ENCODE measurements around the gene PIGBOS1. TPM values are rescaled to one million over a fixed set of nuclear protein-coding genes. Genes with fewer than 3 reads are reported as not detected.

Gene PIGBOS1
- total RNA-seq, 2 experiments from 2014 or later: 10.5 to 13.2 TPM

DNA sequence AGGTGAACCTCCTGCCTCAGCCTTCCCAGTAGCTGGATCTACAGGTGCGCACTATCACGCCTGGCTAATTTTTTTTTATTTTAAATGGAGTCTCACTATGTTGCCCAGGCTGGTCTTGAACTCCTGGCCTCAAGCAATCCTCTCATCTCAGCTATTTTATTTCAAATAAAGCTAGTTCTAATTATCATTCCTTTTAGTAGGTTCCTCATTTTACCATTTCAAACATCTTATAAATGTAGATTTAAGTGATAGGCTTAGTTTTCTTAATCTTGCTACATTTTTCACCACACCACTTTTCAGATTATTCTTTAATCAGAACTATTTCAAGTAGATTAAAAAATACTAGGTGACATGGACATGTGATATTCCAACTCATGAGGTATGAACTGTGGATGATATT is 30.4 kb upstream of the PIGBOS1 start:
- intact Hi-C loops (cut with micrococcal nuclease): no loop called here
- peaks cover 19% of the 10 kb centered on the region for H3K36me3 Mint-ChIP-seq (ENCODE audit: low read depth)
- H3K4me3 Mint-ChIP-seq: no peak overlapping the region
- H3K9me3 Mint-ChIP-seq: no peaks in the 10 kb centered on the region
- ATAC-seq (no peak), DNase-seq (no peak)
- H3K27me3 Mint-ChIP-seq: no peaks in the 10 kb centered on the region
- TF ChIP-seq, protein P1, sequence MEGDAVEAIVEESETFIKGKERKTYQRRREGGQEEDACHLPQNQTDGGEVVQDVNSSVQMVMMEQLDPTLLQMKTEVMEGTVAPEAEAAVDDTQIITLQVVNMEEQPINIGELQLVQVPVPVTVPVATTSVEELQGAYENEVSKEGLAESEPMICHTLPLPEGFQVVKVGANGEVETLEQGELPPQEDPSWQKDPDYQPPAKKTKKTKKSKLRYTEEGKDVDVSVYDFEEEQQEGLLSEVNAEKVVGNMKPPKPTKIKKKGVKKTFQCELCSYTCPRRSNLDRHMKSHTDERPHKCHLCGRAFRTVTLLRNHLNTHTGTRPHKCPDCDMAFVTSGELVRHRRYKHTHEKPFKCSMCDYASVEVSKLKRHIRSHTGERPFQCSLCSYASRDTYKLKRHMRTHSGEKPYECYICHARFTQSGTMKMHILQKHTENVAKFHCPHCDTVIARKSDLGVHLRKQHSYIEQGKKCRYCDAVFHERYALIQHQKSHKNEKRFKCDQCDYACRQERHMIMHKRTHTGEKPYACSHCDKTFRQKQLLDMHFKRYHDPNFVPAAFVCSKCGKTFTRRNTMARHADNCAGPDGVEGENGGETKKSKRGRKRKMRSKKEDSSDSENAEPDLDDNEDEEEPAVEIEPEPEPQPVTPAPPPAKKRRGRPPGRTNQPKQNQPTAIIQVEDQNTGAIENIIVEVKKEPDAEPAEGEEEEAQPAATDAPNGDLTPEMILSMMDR (IDR thresholded peaks at IDR 0.05): no peak
- ChIA-PET CTCF (no interaction called here), POLR2A (no interaction called here)
- no peak overlapping the region for H3K27ac Mint-ChIP-seq
- no peaks in the 10 kb centered on the region for H3K4me1 Mint-ChIP-seq (ENCODE audit: low read depth)

DNA sequence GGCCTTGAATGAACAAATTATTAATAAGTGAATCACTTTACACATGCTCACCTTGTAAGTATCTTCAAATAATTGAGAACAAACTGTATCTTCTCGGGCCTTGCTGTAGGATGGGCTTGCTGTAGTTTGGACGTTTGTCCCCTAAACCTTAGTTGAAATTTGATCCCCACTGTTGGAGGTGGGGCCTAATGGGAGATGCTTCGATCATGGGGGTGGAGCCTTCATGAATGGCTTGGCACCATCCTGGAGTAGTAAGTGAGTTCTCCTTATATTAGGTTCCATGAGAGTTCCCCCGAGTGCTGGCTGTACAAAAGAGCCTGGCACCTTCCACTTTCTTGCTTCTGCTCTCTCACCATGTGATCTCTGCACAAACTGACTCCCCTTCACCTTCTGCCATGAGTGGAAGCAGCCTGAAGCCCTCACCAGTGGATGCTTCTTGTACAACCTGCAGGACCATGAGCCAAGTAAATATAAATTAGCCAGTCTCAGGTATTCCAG is 29.4 kb upstream of the PIGBOS1 start:
- DNase-seq (no peak), ATAC-seq (no peak)
- H3K9me3 Mint-ChIP-seq: no peaks in the 10 kb centered on the region
- H3K4me3 Mint-ChIP-seq: no peak overlapping the region
- TF ChIP-seq, protein P1 (IDR thresholded peaks at IDR 0.05): no peak
- no peaks in the 10 kb centered on the region for H3K27me3 Mint-ChIP-seq
- ChIA-PET POLR2A (no interaction called here), CTCF (no interaction called here)
- no peak overlapping the region for H3K27ac Mint-ChIP-seq
- no peaks in the 10 kb centered on the region for H3K4me1 Mint-ChIP-seq (ENCODE audit: low read depth)
- intact Hi-C loops (cut with micrococcal nuclease): no loop called here
- H3K36me3 Mint-ChIP-seq (ENCODE audit: low read depth): peaks cover 26% of the 10 kb centered on the region

DNA sequence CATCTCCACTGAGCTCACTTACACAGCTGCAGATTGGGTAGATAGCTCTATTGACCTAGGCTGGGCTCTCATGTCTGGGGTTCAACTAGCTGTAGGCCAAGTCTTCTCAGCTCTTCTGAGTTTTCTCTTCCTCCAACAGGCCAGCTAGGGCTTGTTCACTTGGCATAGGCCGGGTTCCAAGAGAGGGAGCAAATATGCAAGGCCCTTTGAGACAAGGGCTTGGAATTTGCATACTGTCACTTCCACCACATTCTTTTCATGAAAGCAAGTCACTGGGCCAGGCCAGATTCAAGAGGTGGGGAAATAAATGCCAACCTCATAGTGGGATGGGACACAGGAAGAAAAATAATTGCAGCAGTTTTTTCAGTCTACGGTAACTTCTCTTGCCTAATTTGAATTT is 25.3 kb upstream of the PIGBOS1 start:
- intact Hi-C loops (cut with micrococcal nuclease): no loop called here
- ATAC-seq (no peak), DNase-seq (no peak)
- Mint-ChIP-seq H3K4me3 (no peak overlapping the region), H3K9me3 (no peaks in the 10 kb centered on the region), H3K36me3 (ENCODE audit: low read depth) (peaks cover 28% of the 10 kb centered on the region), H3K27me3 (no peaks in the 10 kb centered on the region), H3K4me1 (ENCODE audit: low read depth) (no peaks in the 10 kb centered on the region), H3K27ac (no peak overlapping the region)
- TF ChIP-seq, protein P1 (IDR thresholded peaks at IDR 0.05): no peak
- ChIA-PET CTCF (interaction anchor here (0.8 kb wide), 1 partner anchor 90 kb away, joined by 3 read pairs; no protein-coding TSS in a partner anchor), POLR2A (no interaction called here)

DNA sequence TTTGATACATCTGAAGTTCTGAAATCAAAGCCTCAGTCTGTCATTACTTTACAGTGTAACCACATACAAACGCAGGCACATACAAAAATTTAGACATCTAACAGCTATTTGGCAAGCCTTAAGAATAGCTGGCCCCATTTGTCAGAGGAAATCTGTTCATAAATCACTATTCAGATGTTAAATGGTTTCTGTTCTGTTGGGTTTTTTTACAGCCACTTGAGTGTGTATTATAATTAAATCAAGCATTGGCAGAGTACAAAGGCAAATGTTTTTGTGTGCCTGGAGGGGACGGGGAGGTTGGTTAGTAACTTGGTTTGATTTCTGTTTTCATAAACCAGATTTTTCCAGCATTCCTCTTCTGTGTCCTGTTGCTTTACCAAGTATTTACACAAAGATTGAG is 24.2 kb upstream of the PIGBOS1 start:
- ChIA-PET POLR2A (no interaction called here), CTCF (no interaction called here)
- H3K4me1 Mint-ChIP-seq (ENCODE audit: low read depth): no peaks in the 10 kb centered on the region
- intact Hi-C loops (cut with micrococcal nuclease): no loop called here
- no peak for DNase-seq
- ATAC-seq: no peak
- no peak overlapping the region for H3K27ac Mint-ChIP-seq
- H3K4me3 Mint-ChIP-seq: no peak overlapping the region
- TF ChIP-seq, protein P1 (IDR thresholded peaks at IDR 0.05): no peak
- H3K9me3 Mint-ChIP-seq: no peaks in the 10 kb centered on the region
- H3K36me3 Mint-ChIP-seq (ENCODE audit: low read depth): peaks cover 25% of the 10 kb centered on the region
- H3K27me3 Mint-ChIP-seq: no peaks in the 10 kb centered on the region

DNA sequence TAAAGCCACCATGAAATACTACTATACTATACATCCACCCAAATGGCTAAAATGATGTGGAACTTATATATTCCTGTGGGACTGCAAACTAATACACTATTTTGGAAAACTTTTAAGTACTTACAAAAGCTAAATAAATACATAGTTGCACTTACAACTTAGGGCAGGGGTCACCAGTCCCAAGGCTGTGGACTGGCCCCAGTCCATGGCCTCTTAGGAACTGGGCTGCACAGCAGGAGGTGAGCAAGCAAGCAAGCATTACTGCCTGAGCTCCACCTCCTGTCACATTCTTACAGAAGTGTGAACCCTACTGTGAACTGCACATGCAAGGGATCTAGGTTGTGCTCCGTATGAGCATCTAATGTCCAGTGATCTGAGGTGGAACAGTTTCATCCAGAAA is 18.2 kb upstream of the PIGBOS1 start:
- ChIA-PET CTCF (no interaction called here), POLR2A (no interaction called here)
- no peak overlapping the region for H3K27ac Mint-ChIP-seq
- intact Hi-C loops (cut with micrococcal nuclease): no loop called here
- no peak overlapping the region for H3K4me3 Mint-ChIP-seq
- H3K4me1 Mint-ChIP-seq (ENCODE audit: low read depth): no peaks in the 10 kb centered on the region
- TF ChIP-seq, protein P1 (IDR thresholded peaks at IDR 0.05): no peak
- ATAC-seq: no peak
- H3K27me3 Mint-ChIP-seq: no peaks in the 10 kb centered on the region
- no peak for DNase-seq
- peaks cover 17% of the 10 kb centered on the region for H3K36me3 Mint-ChIP-seq (ENCODE audit: low read depth)
- no peaks in the 10 kb centered on the region for H3K9me3 Mint-ChIP-seq
